Astrocyte of the spinal cord (primary cell): ENCODE measurements around the gene GLRA1.

Experiments
- DNase-seq: peaks from one replicate; pipeline ENCODE4 v3.0.0; 2011; ENCODE audit warnings: low read depth, low spot score
- H3K4me3 ChIP-seq: 2 replicates; pipeline ENCODE4 v1.5.1; 2011; ENCODE audit warnings: low read depth, mild to moderate bottlenecking, low read length, moderate library complexity
- CTCF ChIP-seq: IDR thresholded peaks from 2 replicates; pipeline ENCODE4 v1.5.1; 2012; ENCODE audit warnings: low read depth, mild to moderate bottlenecking, low read length, inconsistent platforms
- in situ Hi-C: cut with HindIII; loops from 2 replicates; pipeline ENCODE4 v1.10.0; 2017; ENCODE audit warnings: low sequenced_read_pairs

The GLRA1 gene

GRCh38 chr5:151810897-151811296 is 113.8 kb downstream of the GLRA1 start:
- TF ChIP-seq CTCF, result no peak
- no peak for DNase-seq
- H3K4me3 ChIP-seq, result no peak overlapping the region
- in situ Hi-C loops, result no loop called here

GRCh38 chr5:151810449-151810848 is 114.2 kb downstream of the GLRA1 start:
- no peak overlapping the region for H3K4me3 ChIP-seq
- TF ChIP-seq CTCF, result no peak
- in situ Hi-C loops, result no loop called here
- DNase-seq, result no peak

GRCh38 chr5:151808451-151809169 is 116.0 kb downstream of the GLRA1 start:
- no peak for TF ChIP-seq CTCF
- in situ Hi-C loops, result no loop called here
- no peak overlapping the region for H3K4me3 ChIP-seq
- no peak for DNase-seq

GRCh38 chr5:151805414-151806223 is 119.0 kb downstream of the GLRA1 start:
- DNase-seq, result peak; percentile 63
- TF ChIP-seq CTCF, result no peak
- no peak overlapping the region for H3K4me3 ChIP-seq
- in situ Hi-C loops, result no loop called here

- no peak overlapping the region for H3K4me3 ChIP-seq
- TF ChIP-seq CTCF, result no peak
- DNase-seq, result no peak
- in situ Hi-C loops, result no loop called here
Measured at GRCh38 chr5:151800532-151800931, 124.1 kb downstream of the GLRA1 start.

- peak; percentile 28 for DNase-seq
- TF ChIP-seq CTCF, result no peak
- in situ Hi-C loops, result no loop called here
- no peak overlapping the region for H3K4me3 ChIP-seq
Measured at GRCh38 chr5:151799407-151799806, 125.2 kb downstream of the GLRA1 start.
